ENCODE results near the gene SETD4.
A peak's percentile ranks its signal among the peaks of the same experiment; 100 is the strongest.
"Not testable (repeated sequence)": the region's sequence is repeated elsewhere in the genome, so short reads cannot be mapped to it uniquely, and the experiment has no call there.

Gene SETD4

GRCh38 chr21:36060159-36060921, at the start of gene SETD4:
SETD4 (minus strand) TSS chr21:36060526; CDS start chr21:36058888, 1,638 bp downstream.
- FAIRE-seq = peak; percentile 97

GRCh38 chr21:36109868-36110267, 49.5 kb upstream of the SETD4 start:
- FAIRE-seq = no peak

GRCh38 chr21:36105327-36105842, 45.1 kb upstream of the SETD4 start:
- FAIRE-seq = no peak

- FAIRE-seq = no peak
Measured at GRCh38 chr21:36104317-36105300, 44.3 kb upstream of the SETD4 start.

GRCh38 chr21:36103434-36103833, 43.1 kb upstream of the SETD4 start:
- FAIRE-seq = no peak

GRCh38 chr21:36100971-36101641, 40.8 kb upstream of the SETD4 start:
- no peak for FAIRE-seq

- not testable (repeated sequence) for FAIRE-seq
Measured at GRCh38 chr21:36099695-36100211, 39.4 kb upstream of the SETD4 start.

- no peak for FAIRE-seq
Measured at GRCh38 chr21:36099000-36099399, 38.7 kb upstream of the SETD4 start.

GRCh38 chr21:36098182-36098532, 37.8 kb upstream of the SETD4 start:
- FAIRE-seq = no peak

- no peak for FAIRE-seq
Measured at GRCh38 chr21:36097427-36098181, 37.3 kb upstream of the SETD4 start.

GRCh38 chr21:36096398-36097290, 36.3 kb upstream of the SETD4 start:
- FAIRE-seq = no peak

GRCh38 chr21:36093512-36093911, 33.2 kb upstream of the SETD4 start:
- no peak for FAIRE-seq

- FAIRE-seq = no peak
Measured at GRCh38 chr21:36092681-36093080, 32.4 kb upstream of the SETD4 start.

GRCh38 chr21:36089946-36090345, 29.6 kb upstream of the SETD4 start:
- no peak for FAIRE-seq

GRCh38 chr21:36087362-36088138, 27.2 kb upstream of the SETD4 start:
- FAIRE-seq = no peak

GRCh38 chr21:36082237-36082664, 21.9 kb upstream of the SETD4 start:
- FAIRE-seq = no peak

- no peak for FAIRE-seq
Measured at GRCh38 chr21:36080386-36080785, 20.1 kb upstream of the SETD4 start.

GRCh38 chr21:36079671-36080070, 19.3 kb upstream of the SETD4 start:
- FAIRE-seq = no peak

- FAIRE-seq = no peak
Measured at GRCh38 chr21:36079010-36079649, 18.8 kb upstream of the SETD4 start.

GRCh38 chr21:36077758-36078157, 17.4 kb upstream of the SETD4 start:
- FAIRE-seq = no peak
